GM12878 (cell line): ENCODE measurements around the gene R3HDM2. TPM values are rescaled to one million over a fixed set of nuclear protein-coding genes. Genes with fewer than 3 reads are reported as not detected.

Experiments used
- BHLHE40 ChIP-seq, 2 experiments: fragments of 450-650 bp in 1 of 2; IDR thresholded peaks; 2 replicates each; pipeline ENCODE4 v1.6.1; 2011 to 2017; ENCODE audit warnings: low read depth in 2 of 2, borderline replicate concordance in 1 of 2, improper control_type of control experiment in 1 of 2, low read length in 1 of 2, mild to moderate bottlenecking in 1 of 2
- EED ChIP-seq: sonication (generic); IDR thresholded peaks from 2 replicates; pipeline ENCODE4 v1.6.1; 2016; ENCODE audit warnings: antibody characterized with exemption, low read depth
- JUNB ChIP-seq: IDR thresholded peaks from 2 replicates; pipeline ENCODE4 v1.6.1; 2016; ENCODE audit warnings: antibody characterized with exemption, mild to moderate bottlenecking
- KDM1A ChIP-seq: fragments of 200-600 bp; sonication (generic); IDR thresholded peaks from 2 replicates; pipeline ENCODE4 v1.6.1; 2016; ENCODE audit warnings: borderline replicate concordance
- MEF2B ChIP-seq: fragments of 450-650 bp; IDR thresholded peaks from 2 replicates; pipeline ENCODE4 v1.6.1; 2018; ENCODE audit warnings: mild to moderate bottlenecking, moderate library complexity; ENCODE audit not compliant: partially characterized antibody, poor library complexity, severe bottlenecking
- NFIC ChIP-seq: IDR thresholded peaks from 2 replicates; pipeline ENCODE4 v1.6.1; 2012; ENCODE audit warnings: low read depth, mild to moderate bottlenecking, inconsistent platforms, low read length, moderate library complexity
- NR2F1 ChIP-seq: fragments of 450-650 bp; conservative IDR thresholded peaks from 2 replicates; pipeline ENCODE4 v1.6.1; 2017; ENCODE audit warnings: mild to moderate bottlenecking
- SUPT20H ChIP-seq: IDR thresholded peaks from 2 replicates; pipeline ENCODE4 v1.6.1; 2011; ENCODE audit warnings: low read depth, mild to moderate bottlenecking, low read length, moderate library complexity, borderline replicate concordance; ENCODE audit not compliant: control insufficient read depth
- TAF1 ChIP-seq: IDR thresholded peaks from 2 replicates; pipeline ENCODE4 v1.6.1; 2011; ENCODE audit warnings: mild to moderate bottlenecking, low read depth, low read length, borderline replicate concordance
- TBL1XR1 ChIP-seq: IDR thresholded peaks from 2 replicates; pipeline ENCODE4 v1.6.1; 2012; ENCODE audit warnings: low read depth, low read length, improper control_type of control experiment
- polyA plus RNA-seq, 11 experiments: library from polyadenylated mRNA; depleted of rRNA in 4 of 11; unstranded in 6 of 11; stranded (reverse) in 5 of 11; fragments of >200 nt; fragmentation: Nextera tagmentation in 4 of 11; fragmentation: Illumina TruSeq in 1 of 11; extraction: Ambion mirVana in 4 of 11; extraction: Trizol in 1 of 11; gene quantifications; 1 replicate in 1 of 11; 2 replicates in 10 of 11; pipeline versions ENCODE4 v1.2.1 to v1.2.3, GENCODE V29; 2011 to 2016; ENCODE audit warnings: inconsistent platforms in 2 of 11, missing spikeins in 2 of 11, low read depth in 1 of 11
- total RNA-seq, 4 experiments: library from RNA; depleted of rRNA in 3 of 4; stranded (reverse); fragments of >200 nt in 3 of 4; fragmentation: Illumina TruSeq in 1 of 4; extraction: Trizol in 1 of 4; gene quantifications; 2 replicates each; pipeline versions ENCODE4 v1.2.1 to v1.2.3, GENCODE V29; 2013 to 2021
- TF ChIP-seq, protein P1 (sequence below), 3 experiments: IDR thresholded peaks in 2 of 3; conservative IDR thresholded peaks in 1 of 3; 2 replicates each; pipeline ENCODE4 v1.5.1; 2011; ENCODE audit warnings: low read depth in 3 of 3, low read length in 3 of 3, mild to moderate bottlenecking in 3 of 3, control low read depth in 2 of 3, moderate library complexity in 2 of 3, inconsistent platforms in 1 of 3, mixed read lengths in 1 of 3; ENCODE audit not compliant: control insufficient read depth in 2 of 3, insufficient read depth in 1 of 3; ENCODE audit errors: extremely low read depth in 1 of 3

Gene R3HDM2
- total and polyA plus RNA-seq, 10 of the 15 experiments (the other 5 are each of a cell fraction or from before 2014, with no cell fraction given) = 4.6 to 26.1 (median 11.2) TPM

GRCh38 chr12:57343703-57344378 is 87.0 kb downstream of the R3HDM2 start (continued):
- TF ChIP-seq, protein P1, sequence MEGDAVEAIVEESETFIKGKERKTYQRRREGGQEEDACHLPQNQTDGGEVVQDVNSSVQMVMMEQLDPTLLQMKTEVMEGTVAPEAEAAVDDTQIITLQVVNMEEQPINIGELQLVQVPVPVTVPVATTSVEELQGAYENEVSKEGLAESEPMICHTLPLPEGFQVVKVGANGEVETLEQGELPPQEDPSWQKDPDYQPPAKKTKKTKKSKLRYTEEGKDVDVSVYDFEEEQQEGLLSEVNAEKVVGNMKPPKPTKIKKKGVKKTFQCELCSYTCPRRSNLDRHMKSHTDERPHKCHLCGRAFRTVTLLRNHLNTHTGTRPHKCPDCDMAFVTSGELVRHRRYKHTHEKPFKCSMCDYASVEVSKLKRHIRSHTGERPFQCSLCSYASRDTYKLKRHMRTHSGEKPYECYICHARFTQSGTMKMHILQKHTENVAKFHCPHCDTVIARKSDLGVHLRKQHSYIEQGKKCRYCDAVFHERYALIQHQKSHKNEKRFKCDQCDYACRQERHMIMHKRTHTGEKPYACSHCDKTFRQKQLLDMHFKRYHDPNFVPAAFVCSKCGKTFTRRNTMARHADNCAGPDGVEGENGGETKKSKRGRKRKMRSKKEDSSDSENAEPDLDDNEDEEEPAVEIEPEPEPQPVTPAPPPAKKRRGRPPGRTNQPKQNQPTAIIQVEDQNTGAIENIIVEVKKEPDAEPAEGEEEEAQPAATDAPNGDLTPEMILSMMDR (IDR thresholded peaks at IDR 0.05 in 2 of 3, conservative IDR thresholded peaks at IDR 0.05 in 1 of 3; ENCODE audit: control insufficient read depth in 2 of 3, extremely low read depth in 1 of 3, insufficient read depth in 1 of 3, low read depth in 3 of 3, low read length in 3 of 3) = no peak
- no peak for TF ChIP-seq KDM1A
- peak; percentile 51 for TF ChIP-seq MEF2B
- no peak for TF ChIP-seq SUPT20H
- peak; percentile 35; the same call in 1 of the 2 replicates for TF ChIP-seq JUNB
- TF ChIP-seq NFIC = peak; percentile 62; the same call in 1 of the 2 replicates
- TF ChIP-seq NR2F1 = peak; percentile 87
- TF ChIP-seq TAF1 = no peak
- TF ChIP-seq TBL1XR1 = no peak
- TF ChIP-seq EED = no peak; the same call in 1 of the 2 replicates
- TF ChIP-seq BHLHE40 (IDR thresholded peaks at IDR 0.05; ENCODE audit: borderline replicate concordance in 1 of 2, low read depth in 2 of 2, low read length in 1 of 2) = no peak
